Panc1 (cell line): ENCODE measurements around the gene RAB2B. TPM values are rescaled to one million over a fixed set of nuclear protein-coding genes. Genes with fewer than 3 reads are reported as not detected.

Source experiments
- ATAC-seq: fragments of 200-7000 bp; cut with Tn5 transposase; 2 replicates; pipeline ENCODE4 v1.9.1; 2020; ENCODE audit warnings: mild to moderate bottlenecking, moderate library complexity
- BruUV-seq: library from RNA; stranded (reverse); fragments of 400-500 nt; replicated peaks from 2 replicates; lab custom pipeline; 2021; lab: Mats Ljungman, UMichigan
- CTCF ChIA-PET: fragments of 300-600 bp; sonication (Branson Sonifier 250); formaldehyde crosslinking; loops from one replicate; lab custom pipeline; 2022; ENCODE audit warnings: antibody characterized with exemption; lab: Charles Lee
- POLR2A ChIA-PET: fragments of 300-600 bp; sonication (Branson Sonifier 250); formaldehyde crosslinking; loops from one replicate; lab custom pipeline; 2022; ENCODE audit warnings: antibody characterized with exemption; lab: Charles Lee
- DNase-seq: peaks from one replicate; pipeline ENCODE4 v3.0.0-alpha.2; 2010; ENCODE audit warnings: low read depth, low spot score
- H3K27ac ChIP-seq: 2 replicates; pipeline ENCODE4 v1.5.1; 2011; ENCODE audit warnings: mild to moderate bottlenecking, low read length, inconsistent platforms
- H3K27me3 ChIP-seq: fragments of 200-500 bp; sonication (Bioruptor generic); 2 replicates; pipeline ENCODE4 v1.6.0; 2014; ENCODE audit warnings: low read length, inconsistent platforms; ENCODE audit not compliant: control insufficient read depth, insufficient read depth
- H3K36me3 ChIP-seq: fragments of 200-500 bp; sonication (Bioruptor generic); 2 replicates; pipeline ENCODE4 v1.5.1; 2014; ENCODE audit warnings: inconsistent platforms, mild to moderate bottlenecking, low read length, moderate library complexity; ENCODE audit not compliant: control insufficient read depth, insufficient read depth
- H3K4me1 ChIP-seq: 2 replicates; pipeline ENCODE4 v1.5.1; 2011; ENCODE audit warnings: inconsistent platforms, mild to moderate bottlenecking, low read length, moderate library complexity; ENCODE audit not compliant: control insufficient read depth, insufficient read depth
- H3K4me3 ChIP-seq, 2 experiments: 2 replicates each; pipeline ENCODE4 v1.5.1; 2011 to 2012; ENCODE audit warnings: low read depth in 2 of 2, low read length in 2 of 2, mild to moderate bottlenecking in 2 of 2, inconsistent platforms in 1 of 2, moderate library complexity in 1 of 2
- H3K9me3 ChIP-seq: fragments of 200-500 bp; sonication (Bioruptor generic); 2 replicates; pipeline ENCODE4 v1.5.1; 2014; ENCODE audit warnings: low read depth, mild to moderate bottlenecking, inconsistent platforms, low read length, moderate library complexity; ENCODE audit not compliant: control insufficient read depth, insufficient read depth
- CTCF ChIP-seq: fragments of 450-650 bp; IDR thresholded peaks from 2 replicates; pipeline ENCODE4 v1.5.1; 2017; ENCODE audit warnings: mild to moderate bottlenecking
- POLR2AphosphoS5 ChIP-seq: IDR thresholded peaks from 2 replicates; pipeline ENCODE4 v1.6.1; 2012; ENCODE audit warnings: mild to moderate bottlenecking, low read depth, low read length, moderate library complexity
- REST ChIP-seq, 2 experiments: IDR thresholded peaks; 2 replicates each; pipeline ENCODE4 v1.6.1; 2011 to 2012; ENCODE audit warnings: low read depth in 2 of 2, control low read depth in 1 of 2, low read length in 1 of 2, mild to moderate bottlenecking in 1 of 2, moderate library complexity in 1 of 2; ENCODE audit not compliant: insufficient read depth in 1 of 2
- SIN3A ChIP-seq: IDR thresholded peaks from 2 replicates; pipeline ENCODE4 v1.6.1; 2012; ENCODE audit warnings: low read depth, mild to moderate bottlenecking, low read length, moderate library complexity, borderline replicate concordance; ENCODE audit not compliant: insufficient read depth
- TCF7L2 ChIP-seq: IDR thresholded peaks from 2 replicates; pipeline ENCODE4 v1.6.1; 2011; ENCODE audit warnings: mild to moderate bottlenecking, low read depth, low read length, inconsistent platforms
- in situ Hi-C: cut with HindIII; loops from 2 replicates; pipeline ENCODE4 v1.10.0; 2016; ENCODE audit warnings: low sequenced_read_pairs, low pct_unique_long_range_greater_than_20kb
- intact Hi-C: fragments of 100-400 bp; cut with micrococcal nuclease; formaldehyde crosslinking; loops from one replicate; pipeline ENCODE4 v1.10.0; 2022; ENCODE audit not compliant: unreplicated experiment
- total RNA-seq: library from RNA; stranded (reverse); gene quantifications from one replicate; pipeline ENCODE4 v1.2.1, GENCODE V29; 2021; ENCODE audit not compliant: unreplicated experiment

The RAB2B gene
- total RNA-seq, 1 experiment from 2014 or later: 17.0 TPM

GRCh38 chr14:21426692-21427091, 50.1 kb downstream of the RAB2B start:
- POLR2A ChIA-PET: no interaction called here
- Histone ChIP-seq H3K27ac (no peak overlapping the region), H3K27me3 (no peaks in the 10 kb centered on the region), H3K4me3 (no peak overlapping the region), H3K9me3 (no peaks in the 10 kb centered on the region), H3K36me3 (peaks cover 24% of the 10 kb centered on the region), H3K4me1 (no peaks in the 10 kb centered on the region)
- TF ChIP-seq SIN3A (no peak), TCF7L2 (no peak), POLR2AphosphoS5 (no peak), REST (IDR thresholded peaks at IDR 0.05; ENCODE audit: insufficient read depth in 1 of 2, low read depth in 2 of 2, low read length in 1 of 2) (no peak), CTCF (no peak)
- no TSS peak for BruUV-seq
- intact Hi-C loops (no loop called here), in situ Hi-C loops (no loop called here)
- DNase-seq (no peak), ATAC-seq (no peak)
- CTCF ChIA-PET: no interaction called here

- Histone ChIP-seq H3K4me3 (no peak overlapping the region), H3K36me3 (peaks cover 17% of the 10 kb centered on the region), H3K4me1 (no peaks in the 10 kb centered on the region), H3K27ac (no peak overlapping the region), H3K9me3 (no peaks in the 10 kb centered on the region), H3K27me3 (no peaks in the 10 kb centered on the region)
- TF ChIP-seq REST (IDR thresholded peaks at IDR 0.05; ENCODE audit: insufficient read depth in 1 of 2, low read depth in 2 of 2, low read length in 1 of 2) (no peak), POLR2AphosphoS5 (no peak), SIN3A (no peak), CTCF (no peak), TCF7L2 (no peak)
- BruUV-seq: no TSS peak
- DNase-seq: no peak
- CTCF ChIA-PET: no interaction called here
- intact Hi-C loops (no loop called here), in situ Hi-C loops (no loop called here)
- POLR2A ChIA-PET: no interaction called here
- ATAC-seq: no peak
These were observed 57.2 kb downstream of the RAB2B start for GRCh38 chr14:21419528-21419927.
